ENCODE data around the gene SYT1. TPM values are rescaled to one million over a fixed set of nuclear protein-coding genes. Genes with fewer than 3 reads are reported as not detected.

SYT1 gene
- total and polyA plus RNA-seq, 2 donors (not counting 1 experiment from before 2014, with no cell fraction given), result 0.60 to 1.3 TPM

GRCh38 chr12:79482921-79483320 is 618.3 kb downstream of the SYT1 start:
- no peaks in the 10 kb centered on the region for H3K4me1 Mint-ChIP-seq
- H3K9ac ChIP-seq (ENCODE audit: low read length), result no peak overlapping the region
- no peak overlapping the region for H3K27ac Mint-ChIP-seq
- no peaks in the 10 kb centered on the region for H3K27me3 Mint-ChIP-seq
- no peaks in the 10 kb centered on the region for H3K9me3 Mint-ChIP-seq (ENCODE audit: insufficient read depth)
- H3K27me3 ChIP-seq (replicated peaks in 1 of 4; ENCODE audit: control extremely low read depth in 1 of 4, control insufficient read depth in 3 of 4, insufficient read depth in 4 of 4, low read length in 3 of 4), result no peaks in the 10 kb centered on the region
- no peaks in the 10 kb centered on the region for H4K20me1 ChIP-seq (ENCODE audit: control insufficient read depth, insufficient read depth, low read length, poor library complexity, severe bottlenecking)
- no peaks in the 10 kb centered on the region for H3K79me2 ChIP-seq (ENCODE audit: control insufficient read depth, insufficient read depth, low read length)
- no peaks in the 10 kb centered on the region for H3K9me3 ChIP-seq (ENCODE audit: control extremely low read depth in 1 of 3, control insufficient read depth in 2 of 3, insufficient read depth in 1 of 3, low read length in 2 of 3)
- H3K4me1 ChIP-seq (ENCODE audit: control insufficient read depth in 2 of 2, insufficient read depth in 2 of 2, low read length in 2 of 2), result no peaks in the 10 kb centered on the region
- WGBS (ENCODE audit: insufficient coverage), result no CpG with 5 or more reads among the region's 2 CpGs
- ChIA-PET CTCF (no interaction called here), POLR2A (no interaction called here)
- no peak overlapping the region for H3K27ac ChIP-seq (ENCODE audit: low read length in 2 of 2)
- TF ChIP-seq CTCF (IDR thresholded peaks at IDR 0.05) (no peak), EZH2 (IDR thresholded peaks at IDR 0.05; ENCODE audit: borderline replicate concordance, insufficient read depth, low read depth, low read length, poor library complexity, severe bottlenecking) (no peak)
- H3K4me3 ChIP-seq (ENCODE audit: control extremely low read depth in 1 of 5, extremely low read depth in 1 of 5, insufficient read depth in 1 of 5, low read depth in 2 of 5, low read length in 4 of 5), result no peak overlapping the region
- no peak overlapping the region for H2AFZ ChIP-seq (ENCODE audit: insufficient read depth, low read depth, low read length, poor library complexity, severe bottlenecking)
- intact Hi-C loops (cut with micrococcal nuclease), result no loop called here
- no peak overlapping the region for H3K4me3 Mint-ChIP-seq
- DNase-seq, result no peak
- H3K4me2 ChIP-seq (replicated peaks; ENCODE audit: low read depth, low read length, poor library complexity, severe bottlenecking), result no peak overlapping the region
- H3K36me3 ChIP-seq (replicated peaks in 1 of 2; ENCODE audit: control extremely low read depth in 1 of 2, control insufficient read depth in 1 of 2, extremely low read depth in 1 of 2, insufficient read depth in 2 of 2, low read length in 1 of 2), result no peaks in the 10 kb centered on the region
- ATAC-seq (ENCODE audit: low read depth), result no peak

GRCh38 chr12:79486154-79486553 is 621.6 kb downstream of the SYT1 start:
- TF ChIP-seq CTCF (IDR thresholded peaks at IDR 0.05), result no peak
- TF ChIP-seq EZH2 (IDR thresholded peaks at IDR 0.05; ENCODE audit: borderline replicate concordance, insufficient read depth, low read depth, low read length, poor library complexity, severe bottlenecking), result no peak
- no peaks in the 10 kb centered on the region for H4K20me1 ChIP-seq (ENCODE audit: control insufficient read depth, insufficient read depth, low read length, poor library complexity, severe bottlenecking)
- H3K9me3 ChIP-seq (ENCODE audit: control extremely low read depth in 1 of 3, control insufficient read depth in 2 of 3, insufficient read depth in 1 of 3, low read length in 2 of 3), result no peaks in the 10 kb centered on the region
- H3K4me3 Mint-ChIP-seq, result no peak overlapping the region
- no peak overlapping the region for H3K4me2 ChIP-seq (replicated peaks; ENCODE audit: low read depth, low read length, poor library complexity, severe bottlenecking)
- H3K27me3 Mint-ChIP-seq, result no peaks in the 10 kb centered on the region
- DNase-seq (no peak), ATAC-seq (ENCODE audit: low read depth) (no peak)
- H3K27ac ChIP-seq (ENCODE audit: low read length in 2 of 2), result no peak overlapping the region
- intact Hi-C loops (cut with micrococcal nuclease), result no loop called here
- no peaks in the 10 kb centered on the region for H3K27me3 ChIP-seq (replicated peaks in 1 of 4; ENCODE audit: control extremely low read depth in 1 of 4, control insufficient read depth in 3 of 4, insufficient read depth in 4 of 4, low read length in 3 of 4)
- H3K4me1 ChIP-seq (ENCODE audit: control insufficient read depth in 2 of 2, insufficient read depth in 2 of 2, low read length in 2 of 2), result no peaks in the 10 kb centered on the region
- no peak overlapping the region for H3K27ac Mint-ChIP-seq
- H3K9me3 Mint-ChIP-seq (ENCODE audit: insufficient read depth), result no peaks in the 10 kb centered on the region
- H2AFZ ChIP-seq (ENCODE audit: insufficient read depth, low read depth, low read length, poor library complexity, severe bottlenecking), result no peak overlapping the region
- H3K79me2 ChIP-seq (ENCODE audit: control insufficient read depth, insufficient read depth, low read length), result no peaks in the 10 kb centered on the region
- 78% methylated on average over 3 of the region's 3 CpGs for whole genome bisulfite sequencing (ENCODE audit: insufficient coverage)
- H3K4me1 Mint-ChIP-seq, result no peaks in the 10 kb centered on the region
- no peaks in the 10 kb centered on the region for H3K36me3 ChIP-seq (replicated peaks in 1 of 2; ENCODE audit: control extremely low read depth in 1 of 2, control insufficient read depth in 1 of 2, extremely low read depth in 1 of 2, insufficient read depth in 2 of 2, low read length in 1 of 2)
- CTCF ChIA-PET, result no interaction called here
- no peak overlapping the region for H3K4me3 ChIP-seq (ENCODE audit: control extremely low read depth in 1 of 5, extremely low read depth in 1 of 5, insufficient read depth in 1 of 5, low read depth in 2 of 5, low read length in 4 of 5)
- POLR2A ChIA-PET, result no interaction called here
- no peak overlapping the region for H3K9ac ChIP-seq (ENCODE audit: low read length)

All from B cell (primary cell).